NCI-H774 (cell line): ENCODE results near the gene UBR3.

Experiments
- DNase-seq: peaks from one replicate; lab custom pipeline; 2025; lab: John Stamatoyannopoulos, UW

UBR3 gene

DNA sequence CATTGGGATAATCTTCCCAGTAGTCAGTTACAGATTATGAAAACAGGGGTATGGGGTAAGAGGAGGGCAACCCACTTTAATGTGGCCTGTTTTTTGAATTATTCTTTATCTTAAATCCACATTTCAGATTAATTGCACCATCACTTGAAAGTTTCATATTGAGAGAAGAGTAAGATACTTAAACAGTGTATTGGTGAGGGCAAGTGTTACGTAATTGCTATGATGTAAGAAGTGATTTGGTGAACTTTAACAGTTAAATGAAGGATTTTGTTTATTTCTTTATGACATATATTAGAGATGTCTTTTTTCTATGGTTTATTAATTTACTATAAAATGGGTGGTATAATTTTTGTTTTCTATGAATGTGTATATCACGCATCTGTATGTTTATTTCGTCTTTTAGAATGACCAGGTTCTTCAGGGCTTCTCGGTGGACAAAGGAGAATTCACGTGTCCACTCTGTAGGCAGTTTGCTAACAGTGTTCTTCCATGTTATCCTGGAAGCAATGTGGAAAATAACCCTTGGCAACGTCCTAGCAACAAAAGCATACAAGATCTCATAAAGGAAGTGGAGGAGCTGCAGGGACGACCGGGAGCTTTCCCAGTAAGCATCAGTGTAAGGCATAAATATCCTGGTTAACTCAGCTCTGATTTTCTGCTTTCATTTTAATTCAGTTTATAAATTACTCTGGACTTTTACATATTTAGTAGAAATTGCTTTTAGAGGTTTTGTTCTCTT is 179.5 kb downstream of the UBR3 start:
- DNase-seq: no peak

DNA sequence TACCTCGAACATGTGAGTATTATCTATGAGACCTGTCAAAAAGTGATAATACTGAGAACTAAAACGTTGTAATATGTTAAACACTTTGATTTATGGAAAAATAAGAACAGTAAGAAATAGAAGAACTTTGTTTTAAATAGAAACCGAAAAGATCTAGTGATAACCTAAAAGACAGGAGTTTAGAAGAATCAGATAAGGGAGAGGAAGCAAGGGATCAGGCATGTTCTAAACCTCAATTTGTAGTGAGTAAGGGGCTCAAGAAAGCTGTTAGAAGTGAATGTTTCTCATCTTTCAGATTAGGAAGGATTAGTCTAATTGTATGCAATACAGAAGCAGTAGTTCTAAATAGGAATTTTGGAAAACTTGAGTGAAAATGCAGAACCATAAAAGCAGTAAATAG is 182.0 kb downstream of the UBR3 start:
- DNase-seq: no peak

DNA sequence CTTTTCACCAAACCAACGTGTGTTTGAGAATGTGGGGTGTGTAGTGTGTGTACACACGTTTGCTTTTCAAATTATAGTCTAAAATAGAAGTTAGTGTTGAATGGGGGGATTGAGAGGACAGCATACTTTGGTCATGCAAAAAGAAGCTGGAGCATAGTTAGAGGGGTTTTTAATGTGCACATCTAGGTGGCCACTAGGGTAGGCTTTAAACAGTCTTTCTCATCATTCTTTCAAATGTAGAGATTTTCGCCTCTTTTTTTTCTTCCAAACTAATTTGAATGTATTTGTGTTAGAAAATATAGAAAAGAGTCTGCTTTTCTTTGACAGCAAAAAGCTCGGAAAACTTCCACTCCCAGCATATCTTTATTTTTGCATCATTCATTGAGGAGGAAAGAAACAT is 185.5 kb downstream of the UBR3 start:
- no peak for DNase-seq

DNA sequence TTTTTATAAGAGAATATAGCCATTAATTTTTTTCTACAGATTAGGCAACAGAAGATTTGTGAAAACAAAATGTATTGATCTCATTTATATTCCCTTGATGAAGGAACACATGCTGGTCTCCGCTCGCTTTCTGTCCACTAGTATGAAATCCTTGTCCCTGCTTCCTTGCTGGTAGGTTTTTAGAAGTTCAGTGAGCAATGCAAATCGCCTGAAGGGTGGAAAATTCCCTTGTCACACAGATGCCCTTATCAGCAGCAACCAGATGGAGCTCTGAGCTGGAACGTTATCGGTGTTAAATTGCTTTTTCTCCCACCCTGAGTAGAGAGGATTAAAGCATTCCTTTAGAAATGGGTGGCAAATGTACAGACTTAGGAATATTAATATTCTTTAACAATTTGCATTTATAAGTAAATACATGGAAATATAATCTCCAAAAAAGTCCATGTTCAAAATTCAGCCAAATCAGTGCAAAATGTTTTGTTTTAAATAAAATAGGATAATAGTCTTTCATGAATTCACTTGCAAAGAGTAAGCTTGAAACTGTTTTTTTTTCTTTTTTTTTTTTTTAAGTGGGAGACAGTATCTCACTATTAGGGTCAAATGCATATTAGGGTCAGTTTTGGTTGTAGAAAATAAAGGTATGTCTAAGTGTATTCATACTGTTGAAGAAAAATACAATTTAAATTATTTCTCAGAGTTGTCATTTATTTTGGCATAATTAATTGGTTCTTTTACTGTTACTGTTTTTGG is 186.7 kb downstream of the UBR3 start:
- no peak for DNase-seq

DNA sequence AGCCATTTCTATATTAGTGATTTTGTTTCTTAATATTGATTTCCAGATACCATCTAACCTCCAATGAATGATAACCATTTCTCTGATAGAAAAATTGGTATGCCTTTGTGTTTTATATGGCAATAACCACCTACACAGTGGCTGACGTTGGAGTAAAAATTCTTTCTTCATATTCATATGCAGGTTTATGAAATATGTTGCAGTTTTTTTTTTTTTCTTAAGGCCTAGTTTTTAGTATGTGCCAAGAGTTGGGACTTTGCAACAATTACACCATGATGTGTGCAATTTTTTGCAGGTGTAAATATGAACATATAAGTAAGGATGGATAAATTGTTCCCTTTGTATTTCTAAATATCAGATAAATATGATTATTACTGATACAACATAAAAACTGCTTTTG is 187.5 kb downstream of the UBR3 start:
- DNase-seq: no peak

DNA sequence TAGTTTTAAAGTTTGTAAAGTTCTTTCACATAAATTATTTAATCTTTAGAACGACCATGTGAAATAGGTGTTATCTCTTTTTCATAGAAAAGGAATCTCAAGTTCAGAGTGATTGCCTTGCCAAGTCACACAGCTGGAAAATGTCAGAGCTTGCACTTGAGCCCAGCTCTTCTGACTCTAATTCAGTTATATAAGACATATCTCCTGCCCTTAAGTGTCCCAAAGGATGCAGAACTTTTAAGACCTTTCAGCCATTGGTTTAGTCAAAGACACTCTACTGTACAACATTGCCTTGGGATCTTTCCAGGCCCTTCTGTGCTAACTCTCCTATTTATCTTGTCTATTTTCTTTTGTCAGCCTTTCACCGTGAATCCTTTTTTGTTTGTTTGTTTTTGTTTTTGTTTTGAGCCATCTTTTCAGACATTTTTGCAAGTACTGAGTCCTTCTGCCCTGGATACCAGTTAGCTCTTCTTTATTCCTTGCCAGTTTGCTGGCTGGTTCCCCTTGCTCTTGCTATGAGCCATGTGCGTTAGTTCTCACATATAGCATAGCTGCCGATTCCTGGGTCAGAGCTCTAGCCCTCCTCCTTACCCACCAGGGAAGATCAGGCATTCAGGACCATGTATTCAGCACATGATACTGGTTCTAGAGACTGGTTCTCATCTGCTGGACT is 190.7 kb downstream of the UBR3 start:
- no peak for DNase-seq

DNA sequence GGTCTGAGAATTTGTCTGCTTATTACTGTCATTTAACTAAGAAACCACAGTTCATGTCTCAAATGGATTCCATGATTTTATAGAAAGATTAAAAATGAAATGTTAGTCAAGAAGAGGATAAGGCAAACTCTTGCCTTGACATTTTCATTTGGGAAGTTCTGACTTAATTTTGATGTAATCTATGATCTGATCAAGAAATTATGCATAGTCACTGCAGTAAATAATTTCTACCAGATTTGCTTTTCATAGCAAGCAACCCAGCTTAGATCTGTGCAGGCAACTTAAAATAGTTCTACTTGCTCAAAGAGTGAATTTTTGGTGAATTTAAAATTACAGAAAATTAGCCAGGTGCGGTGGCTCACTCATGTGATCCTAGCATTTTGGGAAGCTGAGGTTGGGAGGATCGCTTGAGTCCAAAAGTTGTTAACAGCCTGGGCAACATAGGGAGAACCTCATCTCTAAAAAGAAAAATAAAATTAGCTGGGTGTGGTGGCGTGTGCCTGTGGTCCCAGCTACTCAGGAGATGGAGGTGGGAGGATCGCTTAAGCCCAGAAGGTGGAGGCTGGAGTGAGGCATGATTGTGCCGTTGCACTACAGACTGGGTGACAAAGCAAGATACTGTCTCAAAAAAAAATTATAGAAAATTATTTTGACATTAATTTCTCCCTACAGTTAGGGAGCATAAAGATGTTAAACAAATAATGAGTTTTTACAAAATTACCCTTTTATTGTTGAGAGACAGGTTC is 192.0 kb downstream of the UBR3 start:
- no peak for DNase-seq

DNA sequence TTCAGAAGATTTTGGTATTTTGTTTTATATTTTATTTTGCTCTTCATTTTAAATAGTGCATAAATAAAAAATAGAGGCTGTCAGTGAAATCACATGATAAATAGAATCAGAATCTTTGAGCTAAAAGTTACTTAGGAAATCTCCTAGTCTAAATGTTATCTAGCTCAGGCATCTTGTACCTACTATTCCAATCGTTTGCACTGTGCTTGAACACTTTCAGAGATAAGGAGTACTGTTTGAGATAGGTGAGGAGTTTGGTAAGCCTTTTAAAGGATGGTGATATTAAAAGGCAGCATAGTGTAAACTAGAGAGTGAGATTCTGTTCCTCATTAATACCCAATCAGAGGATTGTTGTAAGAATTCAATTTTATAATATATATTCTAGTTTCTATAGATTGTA is 193.5 kb downstream of the UBR3 start:
- DNase-seq: no peak

DNA sequence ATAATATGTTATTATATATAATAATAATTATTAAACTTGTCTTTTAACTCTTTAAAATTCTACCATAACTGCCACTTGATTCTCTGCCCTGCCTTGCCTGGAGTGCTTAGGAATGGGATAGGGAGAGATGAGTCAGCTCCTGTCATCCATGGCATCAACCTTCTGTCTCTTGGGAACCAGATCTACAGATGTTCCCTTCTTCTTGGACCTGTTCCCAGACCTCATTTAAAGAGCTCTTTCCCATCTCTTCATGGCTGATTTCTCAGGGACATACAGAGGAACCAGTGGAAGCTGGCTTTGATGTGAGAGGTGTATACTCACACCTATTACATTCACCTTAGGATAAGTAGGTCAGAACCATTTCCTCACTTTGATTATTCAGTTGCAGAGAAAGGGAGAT is 195.4 kb downstream of the UBR3 start:
- no peak for DNase-seq

DNA sequence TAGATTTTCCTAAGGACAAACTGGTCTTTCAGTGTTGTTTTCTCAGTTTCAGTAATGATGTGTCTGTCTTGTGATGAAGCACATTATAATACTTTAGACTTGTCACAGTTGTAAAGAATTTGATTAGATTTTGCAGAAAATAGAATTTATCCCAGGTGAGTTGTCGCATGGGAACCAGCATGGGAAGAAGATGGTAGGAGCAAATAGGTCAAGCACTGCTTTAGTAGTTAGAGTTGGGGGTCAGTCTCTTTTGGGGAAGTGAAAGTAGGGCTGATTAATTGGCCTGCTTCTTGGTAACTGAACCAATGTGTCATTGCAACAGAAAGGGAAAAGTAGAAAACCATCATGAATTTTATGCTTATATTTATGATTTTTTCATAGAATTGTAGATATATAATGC is 197.5 kb downstream of the UBR3 start:
- no peak for DNase-seq

DNA sequence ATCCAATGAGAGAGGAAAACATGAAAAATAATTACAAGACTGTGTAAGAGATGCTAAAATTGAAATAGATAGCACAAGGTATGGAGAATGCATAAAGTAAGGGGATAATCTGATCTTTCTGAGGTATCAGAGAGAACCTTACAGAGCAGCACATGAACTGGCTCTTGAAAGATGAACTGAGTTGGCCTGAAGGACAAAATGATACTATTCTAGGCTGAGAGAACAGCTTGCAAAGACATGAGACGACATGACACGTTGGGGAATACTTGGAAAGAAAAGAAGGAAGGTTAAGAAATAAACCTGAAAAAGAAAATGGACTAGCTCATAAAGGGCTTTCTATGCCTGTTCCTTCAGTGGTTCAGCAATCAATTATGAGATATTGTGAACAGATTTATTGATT is 198.0 kb downstream of the UBR3 start:
- DNase-seq: no peak

DNA sequence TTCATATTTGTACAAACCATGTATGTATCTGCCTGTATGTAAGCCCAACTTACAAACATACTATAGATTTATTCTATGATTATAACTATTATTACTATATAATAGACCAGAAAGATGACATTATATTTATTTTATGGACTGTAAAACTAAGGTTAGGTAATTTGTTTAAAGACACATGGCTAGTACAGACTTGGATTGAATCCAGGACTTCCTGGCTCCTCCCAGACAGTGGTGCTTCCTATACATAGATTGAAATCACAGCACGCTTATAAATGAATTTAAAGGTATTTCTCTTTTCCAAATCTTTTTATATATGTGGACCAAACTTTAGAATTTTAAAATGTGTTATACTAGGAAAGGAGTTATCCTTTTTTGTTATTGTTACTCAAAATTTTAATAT is 199.1 kb downstream of the UBR3 start:
- DNase-seq: no peak

DNA sequence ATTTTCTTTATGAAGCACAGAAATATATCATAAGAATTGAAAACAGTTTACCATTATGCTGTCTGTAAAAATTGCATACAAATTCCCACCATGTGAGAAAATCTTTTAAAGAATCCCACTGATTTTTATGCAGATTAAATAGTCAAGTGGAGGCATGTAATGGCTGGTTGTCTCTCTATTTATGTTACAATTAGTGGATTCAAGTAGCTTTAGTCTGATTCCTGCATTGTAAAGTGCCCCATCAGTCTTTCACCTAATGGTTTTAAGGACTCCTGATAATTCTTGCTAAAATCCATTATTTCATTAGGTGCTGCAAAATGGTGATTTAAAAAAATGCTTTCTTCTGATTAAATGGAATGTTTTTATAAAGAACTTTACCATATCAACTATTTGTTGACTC is 202.3 kb downstream of the UBR3 start:
- DNase-seq: no peak

DNA sequence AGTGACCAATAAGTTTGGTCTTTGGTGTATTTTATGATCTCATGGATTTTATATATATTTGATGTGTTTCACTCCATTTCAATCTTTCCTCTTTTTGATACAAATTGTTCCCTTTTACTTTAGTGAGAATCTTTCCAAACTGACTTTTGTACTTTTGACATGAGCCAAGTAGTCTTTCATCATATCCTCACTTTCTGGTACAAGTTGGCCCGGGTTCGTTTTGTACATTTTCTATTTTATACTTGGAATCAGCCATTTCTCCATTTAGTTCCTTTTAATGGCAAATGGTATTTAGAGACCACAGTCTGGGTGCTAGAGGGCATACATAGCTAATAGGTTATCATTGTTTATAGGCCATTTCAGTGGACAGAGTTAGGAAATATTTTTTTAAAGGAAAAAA is 202.8 kb downstream of the UBR3 start:
- DNase-seq: no peak

DNA sequence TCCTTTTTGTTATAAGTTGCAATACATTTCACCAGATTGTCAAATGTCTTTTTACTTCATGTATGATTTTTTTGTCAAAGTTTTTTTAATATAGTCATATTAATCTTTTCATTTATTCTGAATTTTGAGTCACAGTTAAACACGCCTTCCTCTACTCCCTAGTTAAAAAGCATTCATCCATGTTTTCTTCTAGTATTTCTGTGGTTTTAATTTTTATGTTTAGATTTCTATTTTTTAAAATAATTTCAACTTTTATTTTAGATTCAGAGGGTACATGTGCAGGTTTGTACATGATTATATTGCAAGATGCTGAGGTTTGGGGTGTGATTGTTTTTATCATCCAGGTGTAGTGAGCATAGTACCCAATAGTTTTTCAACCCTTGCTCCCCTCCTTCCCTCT is 204.0 kb downstream of the UBR3 start:
- DNase-seq: no peak

DNA sequence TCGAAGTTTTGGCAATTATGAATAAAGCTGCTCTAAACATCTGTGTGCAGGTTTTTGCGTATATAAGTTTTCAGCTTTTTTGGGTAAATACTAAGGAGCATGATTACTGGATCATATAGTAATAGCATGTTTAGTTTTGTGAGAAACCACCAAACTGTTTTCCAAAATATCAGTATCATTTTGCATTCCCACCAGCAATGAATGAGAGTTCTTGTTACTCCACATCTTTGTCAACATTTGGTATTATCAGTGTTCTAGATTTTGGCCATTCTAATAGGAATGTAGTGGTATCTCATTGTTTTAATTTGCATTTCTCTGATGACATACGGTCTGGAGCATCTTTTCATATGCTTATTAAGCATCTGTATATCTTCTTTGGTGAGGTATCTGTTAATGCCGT is 207.3 kb downstream of the UBR3 start:
- no peak for DNase-seq

DNA sequence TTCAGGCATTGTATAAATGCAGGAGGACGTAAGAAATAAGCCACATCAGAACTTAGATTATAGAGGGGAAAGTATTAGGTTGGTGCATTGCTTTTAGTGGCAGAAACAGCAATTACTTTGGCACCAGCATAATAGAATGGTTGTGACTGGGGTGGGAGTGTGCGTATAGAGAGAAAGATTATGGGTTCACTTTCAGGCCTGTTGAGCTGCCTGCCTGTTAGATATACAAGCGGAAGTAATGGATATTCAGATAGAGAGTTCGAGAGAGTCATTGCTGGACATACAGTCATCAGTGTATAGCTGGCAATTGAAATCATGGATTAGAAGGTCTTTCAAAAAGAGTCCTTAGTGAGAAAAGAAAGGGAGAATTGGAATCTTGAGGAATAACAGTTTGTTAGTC is 211.5 kb downstream of the UBR3 start:
- DNase-seq: no peak

DNA sequence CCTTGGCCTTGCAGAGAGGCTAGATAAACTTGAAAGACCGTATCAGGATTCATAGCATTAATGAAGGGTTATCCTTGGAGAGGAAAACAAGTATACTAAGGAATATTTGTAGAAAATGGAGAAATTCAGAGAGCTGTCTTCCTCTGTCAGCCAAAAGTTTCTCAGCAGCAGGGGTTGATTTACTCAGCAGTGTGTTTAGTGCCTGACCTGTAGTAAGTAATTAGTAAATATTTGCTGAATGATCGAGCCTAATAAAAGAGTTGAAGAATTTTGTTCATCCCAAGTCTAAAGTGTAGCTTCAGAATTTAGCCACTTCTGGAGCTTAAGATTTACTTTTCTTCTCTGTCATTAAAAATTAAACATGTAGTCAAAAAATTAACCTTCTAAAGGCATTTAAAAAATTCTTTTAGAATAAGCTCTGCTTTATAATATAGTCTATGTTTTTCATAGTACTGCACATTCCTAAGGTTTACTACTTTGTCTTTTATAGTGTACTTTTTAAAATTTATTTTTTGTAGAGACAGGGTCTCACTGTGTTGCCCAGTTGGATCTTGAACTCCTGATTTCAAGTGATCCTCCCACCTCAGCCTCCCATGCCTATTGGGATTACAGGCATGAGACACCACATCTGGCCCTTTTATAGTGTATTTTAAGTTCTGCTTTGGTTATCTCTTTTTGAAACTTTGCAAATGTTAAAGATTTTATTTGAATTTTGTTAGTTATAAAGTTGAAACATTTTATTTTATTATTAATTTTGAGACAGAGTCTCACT is 212.3 kb downstream of the UBR3 start:
- DNase-seq: no peak

DNA sequence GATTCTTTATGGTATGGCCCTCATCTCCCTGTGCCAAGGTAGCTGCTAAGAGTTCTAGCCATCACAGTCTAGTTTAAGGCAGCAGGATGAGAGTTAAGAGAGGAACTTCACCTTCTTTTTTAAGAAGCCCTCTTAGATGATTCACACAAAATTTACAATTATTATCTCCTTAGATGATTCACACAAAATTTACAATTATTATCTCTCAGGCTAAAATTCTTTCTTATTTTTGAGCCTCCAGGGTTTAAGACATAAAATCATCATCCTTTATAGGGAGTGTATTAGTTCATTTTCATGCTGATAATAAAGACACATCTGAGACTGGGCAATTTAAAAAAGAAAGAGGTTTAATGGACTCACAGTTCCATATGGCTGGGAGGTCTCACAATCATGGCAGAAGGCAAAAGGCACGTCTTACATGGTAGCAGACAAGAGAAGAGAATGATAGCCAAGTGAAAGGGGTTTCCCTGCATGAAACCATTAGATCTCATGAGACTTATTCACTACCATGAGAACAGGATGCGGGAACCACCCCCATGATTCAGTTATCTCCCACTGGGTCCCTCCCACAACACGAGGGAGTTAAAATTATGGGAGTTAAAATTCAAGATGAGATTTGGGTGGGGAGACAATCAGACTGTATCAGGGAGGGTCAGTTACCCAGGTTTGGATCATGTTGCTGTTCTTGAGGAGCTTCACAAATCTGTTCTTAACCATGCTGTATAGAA is 217.7 kb downstream of the UBR3 start:
- no peak for DNase-seq

DNA sequence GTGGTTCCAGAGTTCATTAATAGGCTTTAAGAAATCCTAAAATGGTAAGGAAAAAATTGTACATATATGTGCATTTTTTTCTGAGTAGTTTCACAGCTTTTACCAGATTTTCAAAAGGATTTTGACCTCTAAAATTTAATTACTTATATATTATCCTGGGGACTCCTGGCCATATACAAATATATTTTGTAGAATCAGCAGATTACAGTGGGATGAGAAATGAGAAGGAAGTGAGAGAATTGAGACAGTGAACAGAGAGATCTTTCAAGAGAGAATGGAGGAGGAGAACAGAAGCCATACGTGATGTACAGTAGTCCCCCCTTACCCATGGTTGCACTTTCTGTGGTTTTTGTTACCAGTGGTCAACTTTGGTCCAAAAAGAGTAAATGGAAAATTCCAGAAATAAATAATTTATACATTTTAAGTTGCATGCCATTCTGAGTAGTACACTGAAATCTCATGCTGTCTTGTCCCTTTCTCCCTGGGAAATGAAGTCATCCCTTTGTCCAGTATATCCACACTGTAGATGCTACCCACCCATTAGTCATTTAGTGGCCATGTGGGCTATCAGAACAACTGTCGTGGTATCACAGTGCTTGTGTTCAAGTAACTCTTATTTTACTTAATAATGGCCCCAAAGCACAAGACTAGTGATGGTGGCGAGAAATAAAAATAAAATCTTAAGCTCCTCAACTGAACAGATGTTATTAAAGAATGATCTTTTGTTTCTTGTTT is 220.2 kb downstream of the UBR3 start:
- no peak for DNase-seq
